ENCODE data around the gene ZNF587.
"Not testable (repeated sequence)": the region's sequence is repeated elsewhere in the genome, so short reads cannot be mapped to it uniquely, and the experiment has no call there.

ZNF587 gene

DNA sequence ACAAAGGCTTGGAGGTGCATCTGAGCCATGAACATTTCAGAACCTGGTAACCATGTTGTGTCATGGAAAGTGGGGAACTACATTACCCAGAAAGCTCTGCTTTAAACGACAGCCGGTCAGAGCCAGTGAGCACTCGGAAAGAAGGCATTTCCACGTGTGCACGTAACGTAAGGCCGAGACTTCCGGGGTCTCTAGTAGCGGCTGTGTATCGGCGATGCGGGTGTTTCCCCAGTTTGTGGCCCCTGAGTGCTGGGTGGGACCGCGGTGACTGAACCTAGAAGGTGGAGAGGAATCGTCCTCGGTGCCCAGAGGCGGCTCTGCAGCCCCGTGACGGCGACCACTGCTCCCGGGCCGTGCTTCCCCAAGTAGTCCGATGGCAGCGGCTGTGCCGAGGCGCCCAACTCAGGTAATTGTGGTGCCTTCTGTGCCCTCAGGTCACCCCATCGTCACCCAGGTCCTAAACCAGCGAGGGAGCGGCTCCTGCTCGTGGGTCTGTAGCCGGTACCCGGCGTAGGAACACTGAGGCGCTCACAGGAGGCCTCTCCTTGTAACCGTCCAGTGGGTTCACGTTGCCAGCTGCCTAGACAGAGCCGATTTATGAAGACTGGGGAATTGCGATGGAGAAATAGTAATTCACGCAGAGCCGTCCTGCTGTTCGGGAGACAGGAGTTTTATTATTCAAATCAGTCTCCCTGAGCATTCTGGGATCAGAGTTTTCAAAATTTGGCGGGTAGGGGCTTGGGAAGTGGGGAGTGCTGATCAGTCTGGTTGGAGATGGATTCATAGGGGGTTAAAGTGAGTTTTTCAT is at the start of gene ZNF587:
ZNF587 (plus strand) TSS at position 194 of the 808 bp plus-strand sequence; CDS start at position 374, 180 bp downstream.
- POLR2A ChIA-PET = interaction anchor here (0.6 to 1.0 kb wide), 2 partner anchors 35 to 366 kb away, joined by 3 read pairs; partner anchors contain the start of gene ZNF552
- CTCF ChIA-PET = not testable (repeated sequence)
- H3K4me3 ChIP-seq (ENCODE audit: low read depth, low read length) = peak within 1 kb of the TSS; percentile 87
- peak; percentile 38 for DNase-seq (ENCODE audit: low read depth, low spot score)

DNA sequence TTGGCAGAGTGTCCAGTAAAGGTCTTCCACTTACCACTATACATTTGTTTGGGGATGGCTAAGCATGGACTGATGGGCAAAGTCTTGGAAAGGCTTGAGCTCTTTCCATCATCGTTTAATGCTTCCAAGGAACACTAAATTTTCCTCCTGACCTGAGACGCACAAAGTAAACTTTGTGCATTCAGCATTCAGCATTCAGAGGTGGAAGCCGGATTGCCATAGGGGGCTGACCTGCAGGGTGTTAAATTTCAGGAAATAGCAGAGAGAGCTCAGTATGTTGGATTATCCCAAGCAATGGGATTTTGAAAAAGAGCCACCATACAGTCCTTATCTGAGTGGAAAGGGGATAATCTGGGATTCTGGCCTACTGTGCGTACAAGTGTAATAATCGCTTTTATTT is 49.0 kb upstream of the ZNF587 start:
- H3K4me3 ChIP-seq (ENCODE audit: low read depth, low read length) = no peak overlapping the region
- CTCF ChIA-PET = interaction anchor here (1.2 kb wide), 1 partner anchor 12 kb away, joined by 3 read pairs; no protein-coding TSS in a partner anchor

GRCh38 chr19:57802269-57802668 is 47.4 kb upstream of the ZNF587 start:
- H3K4me3 ChIP-seq (ENCODE audit: low read depth, low read length) = no peak overlapping the region
- ChIA-PET POLR2A (no interaction called here), CTCF (interaction anchor here (1.0 kb wide), 1 partner anchor 17 kb away, joined by 3 read pairs; no protein-coding TSS in a partner anchor)
- DNase-seq (ENCODE audit: low read depth, low spot score) = no peak
- TF ChIP-seq CTCF (IDR thresholded peaks at IDR 0.05; ENCODE audit: insufficient read depth, low read length, missing control alignments) = no peak

More for the DNA sequence above, 49.0 kb upstream of the ZNF587 start:
- no peak for DNase-seq (ENCODE audit: low read depth, low spot score)
- TF ChIP-seq CTCF (IDR thresholded peaks at IDR 0.05; ENCODE audit: insufficient read depth, low read length, missing control alignments) = no peak
- POLR2A ChIA-PET = no interaction called here

DNA sequence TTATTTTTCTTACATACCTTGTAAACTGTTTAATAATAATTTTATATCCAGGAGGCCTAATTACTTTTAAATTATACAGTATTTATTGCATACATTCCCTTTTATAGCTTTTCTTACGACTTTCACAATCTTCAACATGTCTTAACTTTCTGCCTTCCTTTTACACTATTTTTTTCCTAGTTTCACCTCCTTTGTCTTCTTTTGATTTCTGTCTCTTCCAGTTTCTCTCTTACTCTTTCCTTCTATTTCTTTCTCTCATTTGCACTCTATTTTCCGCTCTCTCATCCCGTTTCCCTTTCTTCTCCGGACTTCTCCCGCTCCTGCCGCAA is 46.4 kb upstream of the ZNF587 start:
- no peak for DNase-seq (ENCODE audit: low read depth, low spot score)
- H3K4me3 ChIP-seq (ENCODE audit: low read depth, low read length) = peak overlapping the region; percentile 74
- CTCF ChIA-PET = no interaction called here
- POLR2A ChIA-PET = no interaction called here
- TF ChIP-seq CTCF (IDR thresholded peaks at IDR 0.05; ENCODE audit: insufficient read depth, low read length, missing control alignments) = no peak

GRCh38 chr19:57803594-57804325 is 45.9 kb upstream of the ZNF587 start:
- CTCF ChIA-PET = interaction anchor here (1.0 to 1.2 kb wide), 2 partner anchors 11 to 15 kb away, joined by 3 read pairs; no protein-coding TSS in a partner anchor
- peak; percentile 77 for DNase-seq (ENCODE audit: low read depth, low spot score)
- peak overlapping the region; percentile 74 for H3K4me3 ChIP-seq (ENCODE audit: low read depth, low read length)
- POLR2A ChIA-PET = interaction anchor here (0.6 to 1.5 kb wide), 3 partner anchors 10 to 16 kb away, joined by 4 to 7 read pairs (median 5); partner anchors contain the start of gene ZNF552
- TF ChIP-seq CTCF (IDR thresholded peaks at IDR 0.05; ENCODE audit: insufficient read depth, low read length, missing control alignments) = no peak

DNA sequence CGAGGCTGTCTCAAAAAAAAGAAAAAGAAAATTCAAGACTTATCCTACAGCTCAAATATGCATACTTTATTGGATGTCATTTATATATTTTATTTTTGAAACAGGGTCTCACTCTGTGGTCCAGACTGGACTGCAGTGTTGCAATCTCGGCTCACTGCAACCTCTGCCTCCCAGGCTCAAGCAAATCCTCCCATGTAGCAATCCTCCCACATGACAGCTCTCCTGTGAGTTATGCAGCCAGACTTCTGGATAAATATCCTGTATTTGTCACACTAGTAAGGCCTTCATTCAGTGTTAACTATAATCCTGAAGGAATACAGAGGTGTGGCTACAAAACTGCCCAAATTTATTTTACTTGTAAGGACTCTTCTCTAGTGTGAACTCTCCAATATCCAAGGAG is 42.1 kb upstream of the ZNF587 start:
- H3K4me3 ChIP-seq (ENCODE audit: low read depth, low read length) = no peak overlapping the region
- no peak for DNase-seq (ENCODE audit: low read depth, low spot score)
- CTCF ChIA-PET = interaction anchor here (0.7 kb wide), 1 partner anchor 12 kb away, joined by 3 read pairs; no protein-coding TSS in a partner anchor
- POLR2A ChIA-PET = no interaction called here
- TF ChIP-seq CTCF (IDR thresholded peaks at IDR 0.05; ENCODE audit: insufficient read depth, low read length, missing control alignments) = no peak

- CTCF ChIA-PET; H3K4me3 ChIP-seq (ENCODE audit: low read depth, low read length); DNase-seq (ENCODE audit: low read depth, low spot score); POLR2A ChIA-PET: not testable (repeated sequence)
Measured at GRCh38 chr19:57810410-57811295, 39.0 kb upstream of the ZNF587 start.
